ENCODE data around the gene PIMREG. TPM values are rescaled to one million over a fixed set of nuclear protein-coding genes. Genes with fewer than 3 reads are reported as not detected.

The PIMREG gene
- polyA plus RNA-seq, 1 donor = 9.7 TPM

DNA sequence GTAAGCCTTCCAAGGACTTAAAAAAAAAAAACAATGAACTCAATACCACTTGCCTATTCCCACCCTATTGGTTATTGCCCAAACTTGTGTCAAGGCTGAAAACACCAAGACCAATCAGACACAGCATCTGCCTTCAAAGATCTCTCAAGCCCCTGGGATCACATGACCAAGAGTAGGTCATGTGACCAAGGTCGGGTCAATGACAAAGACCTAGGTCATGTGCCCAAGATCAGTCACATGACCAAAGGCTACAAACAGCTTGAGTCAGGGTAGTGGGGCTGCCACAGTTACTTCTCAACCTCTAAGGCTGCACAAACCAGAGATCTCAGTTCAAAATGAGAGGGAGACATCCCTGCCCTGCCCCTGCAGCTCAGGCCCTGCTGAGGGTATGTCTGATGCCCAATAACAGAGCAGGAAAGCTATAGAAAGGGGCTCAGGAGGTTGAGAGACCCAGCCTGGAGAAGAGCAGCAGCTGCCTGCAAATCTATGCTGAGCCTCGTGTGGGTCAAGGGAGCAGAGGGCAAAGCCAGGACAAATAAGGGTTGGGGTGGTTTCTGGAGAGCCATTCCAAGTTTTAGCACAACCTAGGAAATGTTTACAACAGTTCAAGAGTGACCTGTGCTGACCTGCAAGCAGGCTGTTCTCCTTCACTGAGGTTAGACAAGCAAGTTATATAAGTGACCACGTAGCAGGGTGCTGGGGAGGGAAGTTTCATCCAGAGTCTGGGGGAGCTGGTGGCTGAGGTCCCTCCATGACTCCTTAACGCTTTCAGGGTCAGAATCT lies 48.8 kb downstream of the PIMREG start:
- Histone ChIP-seq H3K27me3 (ENCODE audit: control insufficient read depth, insufficient read depth, low read length) (peaks cover 12% of the 10 kb centered on the region), H3K4me3 (ENCODE audit: low read length) (no peak overlapping the region), H3K27ac (ENCODE audit: low read length) (no peak overlapping the region), H3K9me3 (ENCODE audit: control insufficient read depth, low read depth, low read length) (no peaks in the 10 kb centered on the region), H3K36me3 (ENCODE audit: control insufficient read depth, insufficient read depth, low read length) (no peaks in the 10 kb centered on the region), H3K4me1 (ENCODE audit: control insufficient read depth, insufficient read depth, low read length) (no peaks in the 10 kb centered on the region)
- no peak for DNase-seq
- no CpG with 5 or more reads among the region's 4 CpGs for WGBS (ENCODE audit: insufficient coverage, low lambda C conversion rate)

DNA sequence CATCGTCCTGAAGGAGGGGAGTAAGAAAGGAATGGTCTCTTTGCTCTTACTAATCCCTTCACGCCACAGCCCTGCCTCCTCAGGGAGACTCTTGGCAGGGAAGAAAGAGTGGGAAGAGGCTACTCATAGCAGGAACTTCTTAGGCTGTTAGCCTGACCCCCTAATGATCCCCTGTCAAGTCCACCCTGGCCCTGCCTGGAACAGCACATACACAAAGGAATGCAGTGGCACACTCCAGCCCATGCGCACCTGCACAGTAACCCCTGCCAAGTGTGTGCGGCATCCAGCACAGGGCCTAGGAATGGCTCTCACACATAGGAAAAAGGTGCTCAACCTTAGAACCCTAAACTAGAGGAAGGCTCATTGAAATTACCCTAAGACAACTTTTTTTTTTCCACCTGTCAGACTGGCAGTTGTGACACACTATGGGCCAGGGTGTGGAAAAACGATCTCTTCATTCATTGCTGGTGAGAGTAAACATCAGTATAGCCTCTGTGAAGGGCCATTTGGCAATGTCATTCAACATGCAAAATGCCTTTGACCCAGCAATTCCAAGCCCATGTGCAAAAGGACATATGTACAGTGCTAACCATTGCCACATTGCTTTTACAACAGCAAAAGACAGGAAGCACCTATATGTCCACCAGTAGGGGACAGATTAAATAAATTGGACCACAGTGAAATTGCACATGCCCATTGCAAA lies 50.1 kb downstream of the PIMREG start:
- WGBS (ENCODE audit: insufficient coverage, low lambda C conversion rate) = no CpG with 5 or more reads among the region's 5 CpGs
- DNase-seq = no peak
- Histone ChIP-seq H3K4me3 (ENCODE audit: low read length) (no peak overlapping the region), H3K4me1 (ENCODE audit: control insufficient read depth, insufficient read depth, low read length) (no peaks in the 10 kb centered on the region), H3K27ac (ENCODE audit: low read length) (no peak overlapping the region), H3K27me3 (ENCODE audit: control insufficient read depth, insufficient read depth, low read length) (peaks cover 13% of the 10 kb centered on the region), H3K9me3 (ENCODE audit: control insufficient read depth, low read depth, low read length) (no peaks in the 10 kb centered on the region), H3K36me3 (ENCODE audit: control insufficient read depth, insufficient read depth, low read length) (no peaks in the 10 kb centered on the region)

DNA sequence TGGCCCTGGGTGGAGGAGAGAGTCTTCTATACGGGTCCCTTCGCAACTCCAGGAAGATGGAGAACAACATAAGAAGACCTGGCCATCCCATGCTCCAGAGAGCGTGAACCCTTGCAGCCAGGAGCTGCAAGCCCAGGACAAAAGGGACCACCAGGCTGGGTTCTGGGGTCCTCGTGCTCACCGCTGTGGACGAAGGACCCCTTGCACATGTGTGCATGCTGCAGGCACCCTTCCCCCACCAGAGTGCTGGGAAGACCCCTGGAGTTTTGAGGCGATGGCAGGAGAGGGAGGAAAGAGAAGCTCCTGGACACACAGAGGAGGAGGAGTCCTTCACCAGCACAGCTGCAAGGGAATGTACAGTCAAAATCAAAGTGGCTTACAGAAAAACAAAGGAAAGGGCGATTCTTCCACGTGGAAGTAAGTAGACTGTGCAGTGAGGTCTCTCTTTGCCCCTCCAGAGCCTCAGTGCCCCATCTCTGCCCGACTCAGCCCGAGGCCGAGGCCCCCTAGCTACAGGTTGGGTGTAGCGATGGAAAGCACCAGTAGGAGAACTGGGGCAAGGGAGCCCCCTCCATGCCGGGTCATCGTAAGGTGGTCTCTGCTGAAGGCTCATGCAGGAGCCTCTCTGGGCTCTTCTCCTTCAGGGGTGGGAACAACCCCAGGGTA lies 51.3 kb downstream of the PIMREG start:
- H3K27me3 ChIP-seq (ENCODE audit: control insufficient read depth, insufficient read depth, low read length) = peaks cover 13% of the 10 kb centered on the region
- no peak overlapping the region for H3K4me3 ChIP-seq (ENCODE audit: low read length)
- no peak overlapping the region for H3K27ac ChIP-seq (ENCODE audit: low read length)
- no peaks in the 10 kb centered on the region for H3K36me3 ChIP-seq (ENCODE audit: control insufficient read depth, insufficient read depth, low read length)
- no CpG with 5 or more reads among the region's 15 CpGs for WGBS (ENCODE audit: insufficient coverage, low lambda C conversion rate)
- no peaks in the 10 kb centered on the region for H3K4me1 ChIP-seq (ENCODE audit: control insufficient read depth, insufficient read depth, low read length)
- DNase-seq = no peak
- no peaks in the 10 kb centered on the region for H3K9me3 ChIP-seq (ENCODE audit: control insufficient read depth, low read depth, low read length)

DNA sequence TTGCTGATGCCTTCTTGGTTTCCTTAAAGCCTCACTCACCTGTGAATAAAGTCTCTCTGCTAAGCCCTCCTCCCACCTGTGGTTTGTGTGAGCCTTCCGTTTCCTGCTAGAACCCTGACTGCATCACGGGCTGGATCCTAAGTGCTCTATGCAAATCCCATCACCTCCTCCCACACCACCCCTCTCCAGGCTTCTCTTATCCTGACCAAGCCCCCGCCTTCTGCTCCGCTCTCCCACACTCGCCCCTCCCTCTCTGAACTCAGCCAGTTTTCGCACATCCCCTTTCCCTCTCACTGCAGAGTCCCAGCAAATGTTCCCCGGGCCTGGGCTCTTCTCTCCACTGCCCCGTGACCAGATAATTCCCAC lies 51.8 kb downstream of the PIMREG start:
- peaks cover 13% of the 10 kb centered on the region for H3K27me3 ChIP-seq (ENCODE audit: control insufficient read depth, insufficient read depth, low read length)
- H3K4me1 ChIP-seq (ENCODE audit: control insufficient read depth, insufficient read depth, low read length) = no peaks in the 10 kb centered on the region
- 10% methylated on average over 2 of the region's 8 CpGs for WGBS (ENCODE audit: insufficient coverage, low lambda C conversion rate)
- no peak for DNase-seq
- no peaks in the 10 kb centered on the region for H3K36me3 ChIP-seq (ENCODE audit: control insufficient read depth, insufficient read depth, low read length)
- no peak overlapping the region for H3K4me3 ChIP-seq (ENCODE audit: low read length)
- no peaks in the 10 kb centered on the region for H3K9me3 ChIP-seq (ENCODE audit: control insufficient read depth, low read depth, low read length)
- no peak overlapping the region for H3K27ac ChIP-seq (ENCODE audit: low read length)

DNA sequence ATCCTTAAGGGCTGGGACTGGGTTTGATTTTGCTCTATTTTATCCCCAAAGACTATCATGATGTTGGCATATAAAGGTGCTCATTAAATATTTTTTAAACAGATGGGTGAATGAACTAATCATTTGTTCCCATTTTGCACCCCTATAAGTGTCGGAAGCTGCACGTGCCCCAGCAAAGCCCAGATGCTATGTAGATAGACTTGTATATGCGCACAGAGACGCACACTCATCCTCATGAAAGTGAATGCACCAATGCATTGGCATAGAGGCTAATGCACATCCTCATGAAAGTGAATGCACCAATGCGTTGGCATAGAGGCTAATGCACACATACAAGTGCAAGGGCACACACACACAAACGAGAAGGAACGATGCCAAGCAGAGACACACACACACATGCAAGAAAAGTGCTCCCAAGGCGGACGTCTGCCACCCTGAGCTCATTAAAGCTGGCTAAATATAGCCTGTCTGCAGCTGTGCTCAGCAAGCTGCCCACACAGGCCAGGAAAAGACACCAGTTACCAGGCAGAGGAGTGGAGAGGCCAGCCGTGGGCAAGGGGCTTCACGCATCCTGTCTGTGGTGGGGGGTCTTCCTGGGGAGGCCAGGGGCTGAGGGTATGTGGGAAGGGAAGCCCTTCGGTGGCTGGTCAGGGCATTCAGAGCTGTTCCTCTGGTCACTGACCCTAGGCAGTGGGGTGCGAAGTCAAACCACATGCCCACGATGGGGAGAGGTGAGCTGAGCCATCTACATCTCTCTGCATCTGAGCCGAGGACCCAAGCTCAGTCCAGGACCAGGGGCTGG lies 52.6 kb downstream of the PIMREG start:
- Histone ChIP-seq H3K9me3 (ENCODE audit: control insufficient read depth, low read depth, low read length) (no peaks in the 10 kb centered on the region), H3K36me3 (ENCODE audit: control insufficient read depth, insufficient read depth, low read length) (no peaks in the 10 kb centered on the region), H3K27ac (ENCODE audit: low read length) (no peak overlapping the region), H3K4me1 (ENCODE audit: control insufficient read depth, insufficient read depth, low read length) (no peaks in the 10 kb centered on the region), H3K27me3 (ENCODE audit: control insufficient read depth, insufficient read depth, low read length) (peaks cover 13% of the 10 kb centered on the region), H3K4me3 (ENCODE audit: low read length) (no peak overlapping the region)
- no peak for DNase-seq
- WGBS (ENCODE audit: insufficient coverage, low lambda C conversion rate) = 86% methylated on average over 3 of the region's 15 CpGs

DNA sequence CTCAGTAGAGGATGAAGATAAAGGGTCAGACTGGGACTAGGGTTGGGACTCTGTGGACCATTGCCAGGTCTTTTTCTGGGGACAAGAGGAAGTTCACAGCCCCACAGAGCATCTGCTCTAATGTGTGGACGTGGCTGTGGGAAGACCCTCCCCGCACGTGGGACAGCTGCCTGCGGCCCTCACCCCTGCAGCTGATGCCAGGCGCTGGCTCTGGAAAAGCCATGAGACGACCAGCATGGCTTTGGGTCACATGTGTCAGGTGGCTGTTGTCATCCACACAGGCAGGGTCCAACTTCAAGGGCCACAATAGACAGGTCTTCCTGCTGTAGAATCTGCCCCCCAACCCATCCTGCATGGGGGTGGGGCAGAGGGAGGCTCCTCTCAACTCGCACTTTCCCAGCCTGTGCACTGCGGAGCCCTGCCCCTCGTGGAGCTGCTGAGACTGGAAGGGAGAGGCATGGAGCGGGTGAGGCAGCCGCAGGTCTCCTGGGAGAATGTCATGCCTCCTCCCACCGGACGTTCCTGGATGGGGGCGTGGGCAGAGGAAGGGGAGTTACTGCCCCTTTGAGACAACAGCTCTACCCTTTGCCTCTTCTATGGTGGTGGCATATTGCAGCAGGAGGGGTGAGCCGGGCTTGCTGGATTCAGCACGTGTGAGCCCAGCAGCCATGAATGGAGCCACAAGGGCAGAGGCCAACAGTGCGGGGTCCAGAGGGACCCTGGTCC lies 53.4 kb downstream of the PIMREG start:
- Histone ChIP-seq H3K4me3 (ENCODE audit: low read length) (no peak overlapping the region), H3K27ac (ENCODE audit: low read length) (no peak overlapping the region), H3K4me1 (ENCODE audit: control insufficient read depth, insufficient read depth, low read length) (no peaks in the 10 kb centered on the region), H3K27me3 (ENCODE audit: control insufficient read depth, insufficient read depth, low read length) (peaks cover 13% of the 10 kb centered on the region), H3K9me3 (ENCODE audit: control insufficient read depth, low read depth, low read length) (no peaks in the 10 kb centered on the region), H3K36me3 (ENCODE audit: control insufficient read depth, insufficient read depth, low read length) (no peaks in the 10 kb centered on the region)
- DNase-seq = no peak
- WGBS (ENCODE audit: insufficient coverage, low lambda C conversion rate) = no CpG with 5 or more reads among the region's 17 CpGs

DNA sequence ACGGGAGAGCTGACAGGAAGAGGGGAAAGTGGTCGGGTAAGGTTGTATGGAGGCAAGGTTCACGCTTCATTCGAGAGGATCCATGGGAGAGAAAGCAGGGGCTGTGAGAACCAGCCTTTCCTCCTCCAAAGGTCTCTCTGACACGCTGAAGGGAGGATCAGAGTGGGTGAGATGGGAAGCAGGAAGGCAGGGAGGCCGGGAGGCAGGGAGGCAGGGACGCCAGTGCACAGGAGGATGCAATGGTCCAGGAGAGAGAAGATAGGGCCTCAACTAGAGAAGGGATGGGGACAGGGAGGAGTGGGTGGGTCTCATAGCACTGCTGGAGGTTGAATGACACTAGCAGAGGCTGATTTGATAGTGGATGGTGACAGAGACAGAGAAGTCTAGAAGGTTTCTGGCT lies 54.1 kb downstream of the PIMREG start:
- Histone ChIP-seq H3K36me3 (ENCODE audit: control insufficient read depth, insufficient read depth, low read length) (no peaks in the 10 kb centered on the region), H3K27me3 (ENCODE audit: control insufficient read depth, insufficient read depth, low read length) (peaks cover 13% of the 10 kb centered on the region), H3K9me3 (ENCODE audit: control insufficient read depth, low read depth, low read length) (no peaks in the 10 kb centered on the region), H3K4me3 (ENCODE audit: low read length) (no peak overlapping the region), H3K27ac (ENCODE audit: low read length) (no peak overlapping the region), H3K4me1 (ENCODE audit: control insufficient read depth, insufficient read depth, low read length) (no peaks in the 10 kb centered on the region)
- WGBS (ENCODE audit: insufficient coverage, low lambda C conversion rate) = 14% methylated on average over 1 of the region's 7 CpGs
- no peak for DNase-seq

DNA sequence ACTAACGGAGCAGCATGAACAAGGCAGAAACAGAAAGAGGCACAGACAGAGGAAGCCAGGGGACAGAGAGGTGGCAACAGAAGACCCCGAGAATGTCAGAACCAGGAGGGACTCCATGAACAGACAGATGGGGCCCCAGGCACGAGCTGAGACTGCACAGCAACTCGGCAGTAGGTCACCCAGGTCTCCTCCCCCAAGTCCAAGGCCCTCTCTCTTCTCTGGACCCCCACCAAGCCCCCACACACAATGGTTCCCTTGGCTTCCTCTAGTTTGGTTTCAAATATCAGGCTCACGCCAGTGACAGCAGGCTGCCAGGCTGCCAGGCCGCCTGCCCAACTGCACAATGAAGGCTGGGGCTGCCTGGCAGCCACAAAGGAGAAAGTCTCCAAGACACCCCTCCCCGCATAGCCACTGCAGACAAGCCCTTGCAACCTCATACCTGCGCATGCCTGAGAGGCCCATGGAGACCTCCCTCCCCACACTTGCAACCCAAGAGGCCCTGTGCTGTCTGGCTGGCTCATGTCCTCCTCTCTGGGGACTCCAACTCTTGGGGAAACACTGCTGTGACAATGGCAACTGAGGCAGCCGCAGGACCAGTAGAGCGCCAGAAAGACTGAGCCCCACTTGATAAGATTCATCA lies 54.8 kb downstream of the PIMREG start:
- H3K4me1 ChIP-seq (ENCODE audit: control insufficient read depth, insufficient read depth, low read length) = no peaks in the 10 kb centered on the region
- H3K27ac ChIP-seq (ENCODE audit: low read length) = no peak overlapping the region
- peaks cover 13% of the 10 kb centered on the region for H3K27me3 ChIP-seq (ENCODE audit: control insufficient read depth, insufficient read depth, low read length)
- no peak for DNase-seq
- 100% methylated on average over 1 of the region's 10 CpGs for WGBS (ENCODE audit: insufficient coverage, low lambda C conversion rate)
- no peaks in the 10 kb centered on the region for H3K36me3 ChIP-seq (ENCODE audit: control insufficient read depth, insufficient read depth, low read length)
- no peaks in the 10 kb centered on the region for H3K9me3 ChIP-seq (ENCODE audit: control insufficient read depth, low read depth, low read length)
- no peak overlapping the region for H3K4me3 ChIP-seq (ENCODE audit: low read length)
